GM19193 (cell line): Measurements from ENCODE around the gene MS4A18.

Experiments
- POLR2A ChIP-seq: IDR thresholded peaks from 4 replicates; pipeline ENCODE4 v1.6.1; 2011; ENCODE audit not compliant: insufficient read depth, insufficient read length; ENCODE audit errors: extremely low read depth

Gene MS4A18

DNA sequence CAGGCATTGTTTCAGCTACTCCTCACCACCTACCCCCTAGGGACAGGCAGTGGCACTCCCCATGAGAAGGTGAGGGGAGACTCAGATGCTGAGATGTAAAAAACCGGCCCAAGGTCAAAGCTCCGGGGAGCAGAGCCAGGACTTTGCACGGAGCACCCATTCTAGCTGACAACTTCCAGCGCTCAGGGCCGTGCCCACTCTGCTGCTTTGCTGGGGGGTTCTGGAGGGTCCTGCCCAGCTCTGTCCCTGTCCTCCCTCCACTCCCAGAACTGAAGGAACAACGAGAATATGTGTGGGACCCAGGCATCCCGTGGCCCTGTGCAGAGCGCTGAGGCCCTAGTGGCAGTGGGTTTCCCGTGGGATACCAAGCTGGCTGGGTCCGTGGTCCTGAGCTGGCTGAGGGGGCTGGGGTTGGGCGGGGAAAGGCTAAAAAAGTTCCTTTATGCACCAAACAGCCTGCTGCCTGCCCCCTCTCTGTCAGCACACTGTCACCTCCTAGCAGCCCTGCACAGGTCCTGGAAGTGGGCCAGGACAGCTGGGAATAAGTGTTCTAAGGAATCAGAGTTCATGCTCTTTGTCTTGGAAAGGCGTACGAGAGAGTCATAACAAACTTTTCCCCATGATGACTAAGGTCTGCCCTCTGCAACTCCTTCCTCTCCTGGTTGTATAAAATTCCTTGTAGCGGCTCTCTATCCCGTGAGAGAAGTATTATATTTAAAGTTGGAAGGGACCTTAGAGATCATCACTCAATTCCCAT lies 62.5 kb downstream of the MS4A18 start:
- no peak for TF ChIP-seq POLR2A

DNA sequence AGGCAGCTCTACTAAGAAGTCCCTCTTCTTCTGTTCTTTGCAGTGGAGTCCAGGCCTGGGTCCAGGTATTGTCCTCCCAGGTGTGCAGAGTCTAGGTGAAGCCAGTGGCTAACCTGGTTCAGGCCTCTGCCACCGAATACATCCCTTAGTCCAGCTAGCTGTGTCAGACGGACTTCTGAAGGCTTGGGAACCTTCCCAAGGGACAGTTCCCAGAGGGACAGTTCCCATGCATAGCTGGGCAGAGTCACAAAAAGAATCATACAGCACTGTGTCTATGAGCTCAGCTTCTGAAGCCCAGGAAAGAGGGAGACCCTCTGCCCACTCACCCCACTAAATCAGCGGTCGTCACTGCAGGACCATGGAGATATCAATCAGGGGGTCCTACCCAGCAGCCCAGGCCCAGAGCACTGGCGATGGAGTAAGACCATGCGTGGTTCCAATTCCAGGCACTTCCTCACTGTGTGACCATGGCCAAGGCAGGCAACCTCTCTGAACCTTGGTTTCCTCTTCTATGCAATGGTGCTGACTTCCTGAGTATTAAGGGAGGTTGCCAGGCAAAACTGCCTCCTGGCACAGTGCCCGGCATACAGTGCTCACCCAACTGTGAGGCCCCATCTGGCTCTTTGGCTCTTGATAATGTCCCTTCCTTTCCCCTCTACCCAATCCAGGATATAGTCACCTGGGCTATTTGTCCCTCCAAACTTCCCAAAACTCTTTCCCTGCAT lies 64.0 kb downstream of the MS4A18 start:
- TF ChIP-seq POLR2A = no peak

DNA sequence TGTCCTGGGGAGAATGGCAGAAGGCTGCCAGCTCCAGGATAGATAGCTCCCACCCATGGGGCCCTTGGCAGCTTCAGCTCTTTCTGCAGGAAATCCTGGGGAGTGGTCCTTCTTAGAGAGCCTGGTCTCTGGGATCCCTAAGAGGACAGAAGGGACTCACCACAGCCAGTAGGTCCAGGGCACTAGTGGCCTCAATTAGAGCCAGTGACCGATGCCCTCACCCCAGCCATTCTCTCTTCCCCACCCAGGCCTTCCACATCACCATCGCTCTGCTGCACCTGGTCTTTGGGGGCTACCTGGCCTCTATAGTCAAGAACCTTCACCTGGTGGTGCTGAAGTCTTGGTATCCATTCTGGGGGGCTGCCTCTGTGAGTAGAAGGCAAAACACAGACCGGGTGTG lies 66.2 kb downstream of the MS4A18 start:
- no peak for TF ChIP-seq POLR2A

DNA sequence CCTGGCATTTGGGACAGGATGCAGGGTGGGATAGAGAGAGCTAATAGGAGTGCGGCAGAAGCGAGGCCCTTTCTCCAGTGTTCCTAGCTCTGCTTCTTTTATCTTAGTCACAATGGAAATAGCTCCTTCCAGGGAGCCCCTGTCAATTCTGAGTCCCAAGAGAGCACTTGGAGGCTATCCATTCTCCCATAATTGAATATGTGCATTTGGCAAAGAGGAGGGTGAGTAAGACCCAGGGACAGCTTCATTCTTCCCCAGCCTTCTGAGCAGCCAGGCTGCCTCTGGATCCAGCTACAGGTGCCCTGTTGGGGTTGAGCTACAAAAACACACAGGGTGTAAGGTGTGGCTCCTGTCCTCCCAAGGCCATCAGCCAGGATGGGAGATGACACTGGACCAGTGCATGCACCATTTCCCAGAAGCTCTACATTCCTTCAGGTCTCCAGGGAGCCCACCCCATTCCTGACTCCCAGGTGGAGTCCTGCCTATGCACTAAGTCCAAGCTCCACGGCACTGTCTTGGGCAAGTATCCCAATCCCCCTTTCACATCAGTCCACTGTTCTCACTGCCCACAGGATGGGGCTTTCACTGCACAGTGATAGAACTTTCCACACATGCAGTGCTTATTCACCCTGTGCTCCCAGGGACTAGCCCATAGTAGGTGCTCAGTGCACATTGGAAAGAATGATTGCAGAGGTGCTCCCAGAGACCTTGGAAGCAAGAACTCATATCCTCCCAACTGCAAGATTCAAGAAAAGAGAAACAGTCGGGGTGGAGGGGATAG lies 66.8 kb downstream of the MS4A18 start:
- TF ChIP-seq POLR2A = no peak

DNA sequence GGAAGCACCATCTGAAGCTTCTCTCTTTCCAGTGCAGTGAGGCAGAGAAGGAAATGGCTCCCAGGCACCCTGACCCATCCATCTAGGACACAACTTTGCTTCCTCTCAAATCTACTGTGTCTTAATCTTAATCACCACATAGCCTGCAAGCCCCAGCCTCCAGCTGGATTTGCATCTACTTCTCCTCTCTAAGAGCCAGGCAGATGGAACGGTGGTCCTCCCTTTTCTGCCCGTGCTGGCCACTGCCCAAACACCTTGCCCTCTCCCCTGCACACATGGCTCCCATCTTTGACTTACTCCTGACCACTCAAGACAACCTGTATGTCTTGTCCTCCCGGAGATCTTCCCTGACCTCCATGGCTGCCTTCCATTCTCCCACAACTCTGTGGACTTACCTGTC lies 68.0 kb downstream of the MS4A18 start:
- TF ChIP-seq POLR2A = no peak
